Esophagus squamous epithelium (tissue), 4 donors: ENCODE results near the gene ZSCAN25.

Experiments
- POLR2A ChIP-seq, 4 donors: fragments of 450-650 bp; IDR thresholded peaks; one replicate each; pipeline ENCODE4 v1.6.1; 2017; ENCODE audit warnings: antibody characterized with exemption in 4 of 4, mild to moderate bottlenecking in 4 of 4, moderate library complexity in 3 of 4
- TF ChIP-seq, protein P1 (sequence below), 6 experiments: fragments of 450-650 bp in 4 of 6; fragments of 200-600 bp in 2 of 6; sonication (generic) in 2 of 6; IDR thresholded peaks; one replicate each; pipeline ENCODE4 v1.5.1; 2016 to 2019; ENCODE audit warnings: antibody characterized with exemption in 6 of 6, mild to moderate bottlenecking in 4 of 6, moderate library complexity in 4 of 6

DNA sequence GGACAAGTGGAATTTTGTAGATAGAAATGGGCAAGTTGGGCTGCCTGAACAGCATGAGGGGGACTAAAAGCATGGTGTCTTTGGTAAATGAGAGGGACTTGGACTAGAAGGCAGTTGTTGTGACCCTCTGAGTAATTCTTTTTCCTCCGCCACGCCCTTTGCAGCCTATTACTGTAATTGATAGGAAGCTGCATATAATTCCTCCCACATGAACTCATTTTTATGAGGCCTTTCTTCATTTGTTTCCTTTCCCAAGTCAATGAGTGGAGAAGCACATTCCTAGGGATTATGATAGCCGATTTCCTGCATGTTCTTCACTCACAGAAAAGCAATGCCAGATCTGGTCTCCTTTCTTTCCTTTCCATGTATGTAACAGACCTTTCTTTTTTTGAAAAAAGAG lies 27.7 kb downstream of the ZSCAN25 start:
- TF ChIP-seq, protein P1, sequence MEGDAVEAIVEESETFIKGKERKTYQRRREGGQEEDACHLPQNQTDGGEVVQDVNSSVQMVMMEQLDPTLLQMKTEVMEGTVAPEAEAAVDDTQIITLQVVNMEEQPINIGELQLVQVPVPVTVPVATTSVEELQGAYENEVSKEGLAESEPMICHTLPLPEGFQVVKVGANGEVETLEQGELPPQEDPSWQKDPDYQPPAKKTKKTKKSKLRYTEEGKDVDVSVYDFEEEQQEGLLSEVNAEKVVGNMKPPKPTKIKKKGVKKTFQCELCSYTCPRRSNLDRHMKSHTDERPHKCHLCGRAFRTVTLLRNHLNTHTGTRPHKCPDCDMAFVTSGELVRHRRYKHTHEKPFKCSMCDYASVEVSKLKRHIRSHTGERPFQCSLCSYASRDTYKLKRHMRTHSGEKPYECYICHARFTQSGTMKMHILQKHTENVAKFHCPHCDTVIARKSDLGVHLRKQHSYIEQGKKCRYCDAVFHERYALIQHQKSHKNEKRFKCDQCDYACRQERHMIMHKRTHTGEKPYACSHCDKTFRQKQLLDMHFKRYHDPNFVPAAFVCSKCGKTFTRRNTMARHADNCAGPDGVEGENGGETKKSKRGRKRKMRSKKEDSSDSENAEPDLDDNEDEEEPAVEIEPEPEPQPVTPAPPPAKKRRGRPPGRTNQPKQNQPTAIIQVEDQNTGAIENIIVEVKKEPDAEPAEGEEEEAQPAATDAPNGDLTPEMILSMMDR (IDR thresholded peaks at IDR 0.05): no peak
- TF ChIP-seq POLR2A (IDR thresholded peaks at IDR 0.05): no peak
